GM23338 (cell line): Measurements from ENCODE around the gene HOXA5.

Experiments
- CTCF ChIP-seq, 2 experiments: fragments of 200-600 bp in 1 of 2; sonication (generic) in 1 of 2; conservative IDR thresholded peaks; 2 replicates each; pipeline versions ENCODE4 v1.5.1 to v1.6.1; 2016 to 2017; ENCODE audit warnings: antibody characterized with exemption in 2 of 2, low read depth in 2 of 2, mild to moderate bottlenecking in 2 of 2, moderate library complexity in 1 of 2
- EZH2 ChIP-seq: fragments of 200-600 bp; sonication (generic); IDR thresholded peaks from one replicate; pipeline ENCODE4 v1.8.0; 2017; ENCODE audit warnings: antibody characterized with exemption, mild to moderate bottlenecking, low read depth; ENCODE audit not compliant: unreplicated experiment
- NANOG ChIP-seq: IDR thresholded peaks from 2 replicates; pipeline ENCODE4 v1.6.1; 2016; ENCODE audit warnings: antibody characterized with exemption, borderline replicate concordance
- REST ChIP-seq: IDR thresholded peaks from one replicate; pipeline ENCODE4 v1.6.1; 2018; ENCODE audit warnings: antibody characterized with exemption; ENCODE audit not compliant: unreplicated experiment

GRCh38 chr7:27123007-27123476 lies 20.4 kb downstream of the HOXA5 start:
- no peak for TF ChIP-seq REST
- no peak for TF ChIP-seq CTCF (conservative IDR thresholded peaks at IDR 0.05; ENCODE audit: low read depth in 2 of 2)
- no peak for TF ChIP-seq NANOG
- TF ChIP-seq EZH2: peak; percentile 99
